GM12801 (cell line): ENCODE measurements around the gene WBP4.

Experiments
- TF ChIP-seq, protein P1 (sequence below): IDR thresholded peaks from one replicate; pipeline ENCODE4 v1.5.1; 2011; ENCODE audit warnings: control low read depth; ENCODE audit not compliant: insufficient read length; ENCODE audit errors: extremely low read depth

Gene WBP4

DNA sequence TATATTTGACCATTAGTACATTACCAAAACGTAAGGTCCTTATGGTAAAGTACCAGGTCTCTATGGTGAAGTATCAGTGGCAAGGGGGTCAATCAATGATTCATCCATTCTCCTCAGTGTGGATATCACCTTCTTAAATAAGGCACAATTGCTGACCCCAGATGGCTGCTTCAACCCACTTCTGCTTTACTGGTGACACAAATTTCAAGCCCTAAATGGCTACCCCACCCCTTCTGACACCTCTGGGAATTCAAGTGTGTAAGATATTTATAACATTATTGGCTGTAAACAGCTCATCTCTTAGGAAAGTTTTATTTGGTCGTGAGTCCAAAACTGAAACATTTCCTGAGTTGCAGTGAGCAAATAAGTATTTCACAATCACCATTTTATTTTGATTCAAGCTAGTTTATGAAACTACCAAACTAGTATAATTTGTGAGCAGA, 7.9 kb upstream of the WBP4 start:
- TF ChIP-seq, protein P1, sequence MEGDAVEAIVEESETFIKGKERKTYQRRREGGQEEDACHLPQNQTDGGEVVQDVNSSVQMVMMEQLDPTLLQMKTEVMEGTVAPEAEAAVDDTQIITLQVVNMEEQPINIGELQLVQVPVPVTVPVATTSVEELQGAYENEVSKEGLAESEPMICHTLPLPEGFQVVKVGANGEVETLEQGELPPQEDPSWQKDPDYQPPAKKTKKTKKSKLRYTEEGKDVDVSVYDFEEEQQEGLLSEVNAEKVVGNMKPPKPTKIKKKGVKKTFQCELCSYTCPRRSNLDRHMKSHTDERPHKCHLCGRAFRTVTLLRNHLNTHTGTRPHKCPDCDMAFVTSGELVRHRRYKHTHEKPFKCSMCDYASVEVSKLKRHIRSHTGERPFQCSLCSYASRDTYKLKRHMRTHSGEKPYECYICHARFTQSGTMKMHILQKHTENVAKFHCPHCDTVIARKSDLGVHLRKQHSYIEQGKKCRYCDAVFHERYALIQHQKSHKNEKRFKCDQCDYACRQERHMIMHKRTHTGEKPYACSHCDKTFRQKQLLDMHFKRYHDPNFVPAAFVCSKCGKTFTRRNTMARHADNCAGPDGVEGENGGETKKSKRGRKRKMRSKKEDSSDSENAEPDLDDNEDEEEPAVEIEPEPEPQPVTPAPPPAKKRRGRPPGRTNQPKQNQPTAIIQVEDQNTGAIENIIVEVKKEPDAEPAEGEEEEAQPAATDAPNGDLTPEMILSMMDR = no peak

GRCh38 chr13:41054212-41054877, 7.0 kb upstream of the WBP4 start:
- TF ChIP-seq, protein P1 = no peak

GRCh38 chr13:41054919-41055619, 6.2 kb upstream of the WBP4 start:
- TF ChIP-seq, protein P1 = no peak

GRCh38 chr13:41056194-41056593, 5.1 kb upstream of the WBP4 start:
- TF ChIP-seq, protein P1 = no peak

DNA sequence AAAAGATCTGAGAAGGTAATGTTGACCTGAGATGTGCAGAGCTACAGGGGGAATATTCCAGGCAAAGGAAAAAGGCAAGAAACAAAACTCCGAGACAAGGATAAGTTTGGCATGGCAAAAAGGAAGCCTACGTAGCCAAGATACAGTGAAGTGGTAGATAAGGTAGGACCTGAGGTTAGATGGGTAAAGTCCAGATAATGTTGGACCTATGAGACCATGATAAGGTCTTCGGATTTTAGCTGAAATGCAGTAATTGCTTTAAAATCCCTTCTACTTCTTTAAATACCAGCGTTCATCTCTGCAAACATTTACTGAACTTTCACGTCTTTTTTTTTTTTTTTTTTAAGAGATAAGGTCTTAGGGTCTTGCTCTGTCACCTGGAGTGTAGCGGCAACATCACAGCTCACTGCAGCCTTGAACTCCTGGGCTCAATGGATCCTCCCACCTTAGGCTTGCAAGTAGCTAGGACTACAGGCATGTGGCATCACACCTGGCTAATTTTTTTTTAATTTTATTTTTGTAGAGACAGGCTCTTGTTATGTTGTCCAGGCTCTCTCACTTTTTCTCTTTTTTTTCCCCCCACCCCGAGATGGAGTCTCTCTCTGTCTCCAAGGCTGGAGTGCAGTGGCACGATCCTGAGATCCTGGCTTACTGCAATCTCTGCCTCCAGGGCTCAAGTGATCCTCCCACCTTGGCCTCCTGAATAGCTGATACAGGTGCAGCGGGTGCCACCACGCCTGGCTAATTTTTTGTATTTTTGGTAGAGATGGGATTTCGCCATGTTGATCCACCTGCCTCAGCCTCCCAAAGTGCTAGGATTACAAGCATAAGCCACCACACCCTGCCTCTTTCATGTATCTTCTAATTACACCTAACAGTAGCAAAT, 4.2 kb upstream of the WBP4 start:
- TF ChIP-seq, protein P1 = no peak

- TF ChIP-seq, protein P1 = no peak
Observed at GRCh38 chr13:41058295-41059070, 2.8 kb upstream of the WBP4 start.
